ENCODE measurements around the gene NDUFAF5.

Gene NDUFAF5

GRCh38 chr20:13777171-13777601 is 7.6 kb upstream of the NDUFAF5 start:
- no peak for DNase-seq (ENCODE audit: low read depth, low spot score)

GRCh38 chr20:13778827-13779226 is 6.0 kb upstream of the NDUFAF5 start:
- no peak for DNase-seq (ENCODE audit: low read depth, low spot score)

- DNase-seq (ENCODE audit: low read depth, low spot score), result no peak
Observed at GRCh38 chr20:13783528-13783927, 1.3 kb upstream of the NDUFAF5 start.

GRCh38 chr20:13784271-13784892 is 446 bp upstream of the NDUFAF5 start:
- no peak for DNase-seq (ENCODE audit: low read depth, low spot score)

GRCh38 chr20:13786143-13786828 is 1.5 kb downstream of the NDUFAF5 start:
- DNase-seq (ENCODE audit: low read depth, low spot score), result no peak

- no peak for DNase-seq (ENCODE audit: low read depth, low spot score)
Observed at GRCh38 chr20:13788167-13788834, 3.5 kb downstream of the NDUFAF5 start.

- no peak for DNase-seq (ENCODE audit: low read depth, low spot score)
Observed at GRCh38 chr20:13790708-13791107, 5.9 kb downstream of the NDUFAF5 start.

GRCh38 chr20:13791540-13792459 is 7.0 kb downstream of the NDUFAF5 start:
- no peak for DNase-seq (ENCODE audit: low read depth, low spot score)

- DNase-seq (ENCODE audit: low read depth, low spot score), result no peak
Observed at GRCh38 chr20:13793001-13793400, 8.2 kb downstream of the NDUFAF5 start.

GRCh38 chr20:13794667-13795066 is 9.8 kb downstream of the NDUFAF5 start:
- no peak for DNase-seq (ENCODE audit: low read depth, low spot score)

GRCh38 chr20:13799040-13799439 is 14.2 kb downstream of the NDUFAF5 start:
- DNase-seq (ENCODE audit: low read depth, low spot score), result no peak

GRCh38 chr20:13799974-13800373 is 15.1 kb downstream of the NDUFAF5 start:
- DNase-seq (ENCODE audit: low read depth, low spot score), result no peak

GRCh38 chr20:13800728-13801134 is 15.9 kb downstream of the NDUFAF5 start:
- DNase-seq (ENCODE audit: low read depth, low spot score), result no peak

GRCh38 chr20:13809373-13809772 is 24.5 kb downstream of the NDUFAF5 start:
- DNase-seq (ENCODE audit: low read depth, low spot score), result no peak

GRCh38 chr20:13809855-13810254 is 25.0 kb downstream of the NDUFAF5 start:
- DNase-seq (ENCODE audit: low read depth, low spot score), result no peak

GRCh38 chr20:13810446-13810845 is 25.6 kb downstream of the NDUFAF5 start:
- no peak for DNase-seq (ENCODE audit: low read depth, low spot score)

- DNase-seq (ENCODE audit: low read depth, low spot score), result no peak
Observed at GRCh38 chr20:13813910-13814309, 29.1 kb downstream of the NDUFAF5 start.

GRCh38 chr20:13814672-13815071 is 29.8 kb downstream of the NDUFAF5 start:
- DNase-seq (ENCODE audit: low read depth, low spot score), result no peak

- DNase-seq (ENCODE audit: low read depth, low spot score), result no peak
Observed at GRCh38 chr20:13816757-13817156, 31.9 kb downstream of the NDUFAF5 start.

- DNase-seq (ENCODE audit: low read depth, low spot score), result no peak
Observed at GRCh38 chr20:13817342-13817741, 32.5 kb downstream of the NDUFAF5 start.

- DNase-seq (ENCODE audit: low read depth, low spot score), result no peak
Observed at GRCh38 chr20:13819885-13820645, 35.2 kb downstream of the NDUFAF5 start.
